Renal pelvis (tissue), 12 donors: ENCODE data around the gene GAPDH. TPM values are rescaled to one million over a fixed set of nuclear protein-coding genes. Genes with fewer than 3 reads are reported as not detected.
"Not testable (repeated sequence)": the region's sequence is repeated elsewhere in the genome, so short reads cannot be mapped to it uniquely, and the experiment has no call there.

Experiments used
- DNase-seq: peaks from one replicate; pipeline ENCODE4 v3.0.0-alpha.2; 2013
- long read RNA-seq, 16 experiments: transcript quantifications; one replicate each; lab custom pipeline, GENCODE V29; 2026
- polyA plus RNA-seq, 3 donors: library from polyadenylated mRNA; unstranded; fragments of 120-200 nt; gene quantifications; one replicate each; pipeline ENCODE4 v1.2.1, GENCODE V29; 2013; ENCODE audit not compliant: insufficient read length in 3 of 3

Gene GAPDH
- 1,000 to 10,000 TPM; 2,127 to 2,548 (median 2,322) TPM for polyA plus RNA-seq
- long read RNA-seq, donor 1, transcript GAPDH-204 (8 exons, 1,256 nt) = minor isoform, 84 of 2,218 reads
- long read RNA-seq, donor 1, transcript GAPDH-201 (9 exons, 1,875 nt) = major isoform, 1,284 of 2,218 reads
- long read RNA-seq, donor 1, partial matches to known transcripts = 772 of 2,218 reads
- long read RNA-seq, donor 1, other reads (novel, unspliced or antisense) = 70 of 2,218 reads
- long read RNA-seq, donor 2, transcript GAPDH-201 (9 exons, 1,875 nt) = major isoform, 1,920 of 3,250 reads
- long read RNA-seq, donor 2, transcript GAPDH-204 (8 exons, 1,256 nt) = minor isoform, 88 of 3,250 reads
- long read RNA-seq, donor 2, partial matches to known transcripts = 1,117 of 3,250 reads
- long read RNA-seq, donor 2, other reads (novel, unspliced or antisense) = 120 of 3,250 reads
- long read RNA-seq, donor 3, transcript GAPDH-201 (9 exons, 1,875 nt) = major isoform, 1,041 of 2,105 reads
- long read RNA-seq, donor 3, transcript GAPDH-204 (8 exons, 1,256 nt) = minor isoform, 54 of 2,105 reads
- long read RNA-seq, donor 3, partial matches to known transcripts = 940 of 2,105 reads
- long read RNA-seq, donor 3, other reads (novel, unspliced or antisense) = 65 of 2,105 reads
- long read RNA-seq, donor 4, transcript GAPDH-204 (8 exons, 1,256 nt) = minor isoform, 107 of 2,811 reads
- long read RNA-seq, donor 4, transcript GAPDH-201 (9 exons, 1,875 nt) = major isoform, 1,579 of 2,811 reads
- long read RNA-seq, donor 4, partial matches to known transcripts = 1,030 of 2,811 reads
- long read RNA-seq, donor 4, other reads (novel, unspliced or antisense) = 87 of 2,811 reads
- long read RNA-seq, donor 5, transcript GAPDH-201 (9 exons, 1,875 nt) = major isoform, 613 of 1,273 reads
- long read RNA-seq, donor 5, transcript GAPDH-204 (8 exons, 1,256 nt) = minor isoform, 24 of 1,273 reads
- long read RNA-seq, donor 5, partial matches to known transcripts = 586 of 1,273 reads
- long read RNA-seq, donor 5, other reads (novel, unspliced or antisense) = 47 of 1,273 reads
- long read RNA-seq, donor 6, transcript GAPDH-204 (8 exons, 1,256 nt) = minor isoform, 103 of 1,686 reads
- long read RNA-seq, donor 6, transcript GAPDH-201 (9 exons, 1,875 nt) = major isoform, 923 of 1,686 reads
- long read RNA-seq, donor 6, partial matches to known transcripts = 618 of 1,686 reads
- long read RNA-seq, donor 6, other reads (novel, unspliced or antisense) = 39 of 1,686 reads
- long read RNA-seq, donor 7, transcript GAPDH-201 (9 exons, 1,875 nt) = major isoform, 1,360 of 3,015 reads
- long read RNA-seq, donor 7, transcript GAPDH-204 (8 exons, 1,256 nt) = minor isoform, 79 of 3,015 reads
- long read RNA-seq, donor 7, transcript GAPDH-210 (2 exons, 390 nt) = minor isoform, 7 of 3,015 reads
- long read RNA-seq, donor 7, partial matches to known transcripts = 1,466 of 3,015 reads
- long read RNA-seq, donor 7, other reads (novel, unspliced or antisense) = 99 of 3,015 reads
- long read RNA-seq, donor 8, transcript GAPDH-201 (9 exons, 1,875 nt) = major isoform, 318 of 641 reads
- long read RNA-seq, donor 8, transcript GAPDH-204 (8 exons, 1,256 nt) = minor isoform, 16 of 641 reads
- long read RNA-seq, donor 8, partial matches to known transcripts = 299 of 641 reads
- long read RNA-seq, donor 8, other reads (novel, unspliced or antisense) = 5 of 641 reads
- long read RNA-seq, donor 9, transcript GAPDH-204 (8 exons, 1,256 nt) = minor isoform, 73 of 2,963 reads
- long read RNA-seq, donor 9, transcript GAPDH-201 (9 exons, 1,875 nt) = major isoform, 1,528 of 2,963 reads
- long read RNA-seq, donor 9, partial matches to known transcripts = 1,271 of 2,963 reads
- long read RNA-seq, donor 9, other reads (novel, unspliced or antisense) = 82 of 2,963 reads
- long read RNA-seq, donor 10, transcript GAPDH-201 (9 exons, 1,875 nt) = major isoform, 1,109 of 2,404 reads
- long read RNA-seq, donor 10, transcript GAPDH-204 (8 exons, 1,256 nt) = minor isoform, 78 of 2,404 reads
- long read RNA-seq, donor 10, partial matches to known transcripts = 1,150 of 2,404 reads
- long read RNA-seq, donor 10, other reads (novel, unspliced or antisense) = 61 of 2,404 reads
- long read RNA-seq, donor 11, transcript GAPDH-204 (8 exons, 1,256 nt) = minor isoform, 51 of 1,942 reads
- long read RNA-seq, donor 11, transcript GAPDH-201 (9 exons, 1,875 nt) = major isoform, 859 of 1,942 reads
- long read RNA-seq, donor 11, partial matches to known transcripts = 981 of 1,942 reads
- long read RNA-seq, donor 11, other reads (novel, unspliced or antisense) = 45 of 1,942 reads
- long read RNA-seq, donor 12, transcript GAPDH-204 (8 exons, 1,256 nt) = minor isoform, 98 of 2,780 reads
- long read RNA-seq, donor 12, transcript GAPDH-201 (9 exons, 1,875 nt) = major isoform, 1,624 of 2,780 reads
- long read RNA-seq, donor 12, partial matches to known transcripts = 967 of 2,780 reads
- long read RNA-seq, donor 12, other reads (novel, unspliced or antisense) = 83 of 2,780 reads
- long read RNA-seq, donor 13, transcript GAPDH-204 (8 exons, 1,256 nt) = minor isoform, 24 of 1,197 reads
- long read RNA-seq, donor 13, transcript GAPDH-201 (9 exons, 1,875 nt) = major isoform, 557 of 1,197 reads
- long read RNA-seq, donor 13, partial matches to known transcripts = 601 of 1,197 reads
- long read RNA-seq, donor 13, other reads (novel, unspliced or antisense) = 11 of 1,197 reads
- long read RNA-seq, donor 14 = 0 reads
- long read RNA-seq, donor 15, transcript GAPDH-201 (9 exons, 1,875 nt) = major isoform, 1,458 of 2,852 reads
- long read RNA-seq, donor 15, transcript GAPDH-204 (8 exons, 1,256 nt) = minor isoform, 110 of 2,852 reads
- long read RNA-seq, donor 15, partial matches to known transcripts = 1,191 of 2,852 reads
- long read RNA-seq, donor 15, other reads (novel, unspliced or antisense) = 82 of 2,852 reads
- long read RNA-seq, donor 16, transcript GAPDH-204 (8 exons, 1,256 nt) = minor isoform, 78 of 2,760 reads
- long read RNA-seq, donor 16, transcript GAPDH-201 (9 exons, 1,875 nt) = major isoform, 1,352 of 2,760 reads
- long read RNA-seq, donor 16, partial matches to known transcripts = 1,248 of 2,760 reads
- long read RNA-seq, donor 16, other reads (novel, unspliced or antisense) = 77 of 2,760 reads

DNA sequence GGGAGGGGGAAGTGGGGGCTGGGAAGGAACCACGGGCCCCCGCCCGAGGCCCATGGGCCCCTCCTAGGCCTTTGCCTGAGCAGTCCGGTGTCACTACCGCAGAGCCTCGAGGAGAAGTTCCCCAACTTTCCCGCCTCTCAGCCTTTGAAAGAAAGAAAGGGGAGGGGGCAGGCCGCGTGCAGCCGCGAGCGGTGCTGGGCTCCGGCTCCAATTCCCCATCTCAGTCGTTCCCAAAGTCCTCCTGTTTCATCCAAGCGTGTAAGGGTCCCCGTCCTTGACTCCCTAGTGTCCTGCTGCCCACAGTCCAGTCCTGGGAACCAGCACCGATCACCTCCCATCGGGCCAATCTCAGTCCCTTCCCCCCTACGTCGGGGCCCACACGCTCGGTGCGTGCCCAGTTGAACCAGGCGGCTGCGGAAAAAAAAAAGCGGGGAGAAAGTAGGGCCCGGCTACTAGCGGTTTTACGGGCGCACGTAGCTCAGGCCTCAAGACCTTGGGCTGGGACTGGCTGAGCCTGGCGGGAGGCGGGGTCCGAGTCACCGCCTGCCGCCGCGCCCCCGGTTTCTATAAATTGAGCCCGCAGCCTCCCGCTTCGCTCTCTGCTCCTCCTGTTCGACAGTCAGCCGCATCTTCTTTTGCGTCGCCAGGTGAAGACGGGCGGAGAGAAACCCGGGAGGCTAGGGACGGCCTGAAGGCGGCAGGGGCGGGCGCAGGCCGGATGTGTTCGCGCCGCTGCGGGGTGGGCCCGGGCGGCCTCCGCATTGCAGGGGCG lies at the start of gene GAPDH:
Gene GAPDH (plus strand): TSS at position 595 of the 772 bp plus-strand sequence. CDS start 316 bp downstream, outside the sequence.
- peak; percentile 97 for DNase-seq

DNA sequence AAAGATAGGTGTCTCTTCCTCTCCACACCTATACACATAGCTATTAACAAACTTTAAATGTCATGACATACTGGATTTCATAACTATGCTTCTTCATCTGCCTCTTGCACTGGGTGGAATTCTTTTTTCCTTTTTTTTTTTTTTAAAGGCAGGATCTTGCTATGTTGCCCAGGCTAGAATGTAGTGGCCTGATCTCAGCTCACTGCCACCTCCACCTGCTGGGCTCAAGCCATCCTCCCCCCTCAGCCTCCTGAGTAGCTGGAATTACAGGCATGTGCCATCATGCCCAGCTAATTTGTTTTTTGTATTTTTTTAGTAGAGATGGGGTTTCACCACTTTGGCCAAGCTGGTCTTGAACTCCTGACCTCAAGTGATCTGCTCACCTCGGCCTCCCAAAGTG lies 46.1 kb upstream of the GAPDH start:
- no peak for DNase-seq

GRCh38 chr12:6489449-6489848 lies 44.9 kb upstream of the GAPDH start:
- no peak for DNase-seq

DNA sequence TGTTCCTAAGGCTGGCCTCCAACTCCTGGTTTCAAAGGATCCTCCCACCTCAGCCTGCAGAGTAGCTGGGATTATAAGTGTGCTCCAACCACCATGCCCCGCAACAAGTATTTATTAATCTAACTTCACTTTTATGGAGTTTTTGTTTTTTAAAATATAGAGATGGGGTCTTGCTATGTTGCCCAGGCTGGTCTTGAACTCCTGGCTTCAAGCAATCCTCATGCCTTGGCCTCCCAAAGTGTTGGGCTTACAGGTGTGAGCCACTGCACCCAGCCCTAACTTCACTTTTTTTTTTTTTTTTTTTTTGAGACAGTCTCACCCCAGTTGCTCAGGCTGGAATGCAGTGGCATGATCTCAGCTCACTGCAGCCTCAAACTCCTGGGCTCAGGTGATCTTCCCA lies 43.6 kb upstream of the GAPDH start:
- not testable (repeated sequence) for DNase-seq

- DNase-seq = peak; percentile 95
Observed at GRCh38 chr12:6492838-6493496, 41.4 kb upstream of the GAPDH start, which contains the start of gene MRPL51. Gene MRPL51 (minus strand): TSS chr12:6493262. CDS start chr12:6493136, 126 bp downstream.

- DNase-seq = peak; percentile 95
Observed at GRCh38 chr12:6493497-6494257, 40.6 kb upstream of the GAPDH start, which contains the start of gene NCAPD2. Gene NCAPD2 (plus strand): TSS chr12:6494102. CDS start chr12:6495099, 997 bp downstream.

DNA sequence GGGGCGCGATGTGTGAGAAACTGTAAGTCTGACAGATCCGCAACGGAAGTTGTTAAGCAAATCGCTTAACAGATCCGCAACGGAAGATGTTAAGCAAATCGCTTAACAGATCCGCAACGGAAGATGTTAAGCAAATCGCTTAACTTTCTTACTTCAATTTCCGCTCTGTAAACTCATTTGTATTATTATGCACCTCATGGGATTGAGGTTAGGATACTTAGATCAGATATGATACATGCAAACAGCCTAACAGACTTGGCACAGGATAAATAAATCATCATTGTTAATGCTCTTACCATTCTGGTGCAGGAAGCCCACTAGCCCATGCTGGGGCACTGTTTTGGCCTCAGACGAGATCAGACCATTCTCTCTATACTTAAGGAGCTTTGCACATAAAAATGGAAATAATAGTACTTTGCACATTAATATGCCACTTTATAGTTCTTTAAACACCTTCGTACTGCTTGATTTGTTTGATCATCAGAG lies 40.0 kb upstream of the GAPDH start:
- peak; percentile 9 for DNase-seq

DNA sequence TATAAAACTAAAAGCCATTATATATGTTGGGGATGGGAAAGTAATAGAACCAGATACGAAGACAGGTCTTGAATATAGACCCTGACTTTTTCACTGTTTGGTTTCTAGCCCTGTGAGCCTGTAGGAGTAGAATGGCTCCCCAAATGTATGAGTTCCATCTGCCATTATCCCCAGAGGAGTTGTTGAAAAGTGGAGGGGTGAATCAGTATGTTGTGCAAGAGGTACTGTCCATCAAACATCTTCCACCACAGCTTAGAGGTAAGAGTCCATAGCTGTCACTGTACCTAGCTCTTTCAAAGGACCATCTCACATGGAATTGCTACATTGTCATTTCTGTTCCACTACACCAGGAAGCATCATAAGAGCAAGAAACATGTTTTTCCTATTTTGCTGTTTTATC lies 39.3 kb upstream of the GAPDH start:
- no peak for DNase-seq

DNA sequence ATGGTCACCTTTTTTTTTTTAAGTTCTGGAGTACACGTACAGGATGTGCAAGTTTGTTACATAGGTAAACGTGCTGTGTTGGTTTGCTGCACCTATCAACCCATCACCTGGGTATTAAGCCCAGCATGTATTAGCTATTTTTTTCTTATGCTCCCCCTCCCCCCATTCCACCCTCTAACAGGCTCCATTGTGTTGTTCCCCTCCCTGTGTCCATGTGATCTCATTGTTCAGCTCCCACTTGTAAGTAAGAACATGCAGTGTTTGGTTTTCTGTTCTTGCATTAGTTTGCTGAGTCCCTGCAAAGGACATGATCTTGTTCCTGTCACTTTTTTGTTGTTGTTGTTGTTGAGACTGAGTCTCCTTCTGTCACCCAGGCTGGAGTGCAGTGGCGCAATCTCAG lies 37.0 kb upstream of the GAPDH start:
- DNase-seq = not testable (repeated sequence)

- DNase-seq = no peak
Observed at GRCh38 chr12:6500466-6500865, 33.9 kb upstream of the GAPDH start.

DNA sequence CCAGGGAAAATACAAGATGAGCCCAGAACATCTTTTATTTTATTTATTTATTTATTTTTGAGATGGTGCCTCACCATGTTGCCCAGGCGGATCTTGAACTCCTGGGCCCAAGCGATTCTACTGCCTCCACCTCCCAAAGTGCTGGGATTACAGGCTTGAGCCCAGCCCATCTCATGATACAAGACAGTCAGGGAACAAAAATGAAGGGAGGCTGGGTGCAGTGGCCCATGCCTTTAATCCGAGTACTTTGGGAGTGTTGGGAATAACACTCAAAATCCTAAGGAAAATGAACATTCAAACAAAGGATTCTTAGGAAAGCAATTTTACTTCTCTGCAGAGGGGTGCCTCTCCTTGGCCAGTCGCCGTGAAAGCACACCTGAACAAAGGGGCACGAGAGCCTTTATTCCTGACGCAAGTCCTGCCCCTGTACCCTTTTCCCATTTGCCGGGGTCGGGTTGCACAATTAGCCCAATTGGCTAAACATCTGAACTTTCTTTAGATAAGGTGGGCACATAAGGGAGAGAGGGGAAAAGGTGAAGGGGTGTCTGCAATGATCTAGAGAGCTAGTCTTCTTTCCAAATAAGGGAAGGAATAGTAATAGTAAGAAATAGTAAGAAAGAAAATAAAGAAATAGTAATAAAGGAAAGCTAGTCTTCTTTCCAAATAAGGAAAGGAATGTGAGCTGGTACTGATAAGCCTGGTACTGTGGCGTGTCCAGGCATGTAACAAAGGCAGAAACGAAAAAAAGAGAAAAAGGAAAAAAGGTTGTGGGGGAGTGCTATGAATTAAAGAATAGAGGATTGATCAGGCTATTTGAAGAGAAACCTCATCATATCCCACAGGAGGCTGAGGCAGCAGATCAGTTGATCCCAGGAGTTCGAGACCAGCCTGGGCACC lies 27.0 kb upstream of the GAPDH start:
- no peak for DNase-seq

- DNase-seq = no peak
Observed at GRCh38 chr12:6508087-6508486, 26.2 kb upstream of the GAPDH start.

DNA sequence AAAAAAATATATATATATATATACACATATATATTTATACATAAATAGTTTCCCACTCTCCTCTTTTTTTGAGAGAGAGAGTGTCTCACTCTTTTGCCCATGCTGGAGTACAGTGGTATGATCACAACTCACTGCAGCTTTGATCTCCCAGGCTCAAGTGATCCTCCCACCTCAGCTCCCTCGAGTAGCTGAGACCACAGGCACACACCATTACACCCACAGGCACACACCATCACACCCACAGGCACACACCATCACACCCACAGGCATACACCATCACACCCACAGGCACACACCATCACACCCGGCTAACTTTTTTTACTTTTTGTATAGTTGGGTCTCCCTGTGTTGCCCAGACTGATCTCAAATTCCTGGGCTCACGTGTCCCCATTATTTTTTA lies 14.1 kb upstream of the GAPDH start:
- DNase-seq = no peak

GRCh38 chr12:6522193-6522592 lies 12.1 kb upstream of the GAPDH start:
- no peak for DNase-seq
